Sigmoid colon (tissue), 7 donors: ENCODE results near the gene MSH4. TPM values are rescaled to one million over a fixed set of nuclear protein-coding genes. Genes with fewer than 3 reads are reported as not detected.

Source experiments
- DNase-seq: peaks from one replicate; pipeline ENCODE4 v3.0.0-alpha.2; 2019
- H3K27ac ChIP-seq, 4 donors: fragments of 200-600 bp; sonication (generic); one replicate each; pipeline ENCODE4 v1.5.1; 2016 to 2019; ENCODE audit warnings: mild to moderate bottlenecking in 1 of 4
- H3K27me3 ChIP-seq, 3 donors: fragments of 200-600 bp; sonication (generic); one replicate each; pipeline ENCODE4 v1.5.1; 2019; ENCODE audit warnings: mild to moderate bottlenecking in 1 of 3
- H3K36me3 ChIP-seq, 4 donors: fragments of 200-600 bp; sonication (generic); one replicate each; pipeline ENCODE4 v1.5.1; 2016 to 2019
- H3K4me1 ChIP-seq, 4 donors: fragments of 200-600 bp; sonication (generic); one replicate each; pipeline ENCODE4 v1.5.1; 2017 to 2019
- H3K4me3 ChIP-seq, 4 donors: fragments of 200-600 bp; sonication (generic); one replicate each; pipeline ENCODE4 v1.5.1; 2017 to 2019; ENCODE audit warnings: mild to moderate bottlenecking in 2 of 4, moderate library complexity in 1 of 4
- H3K9me3 ChIP-seq, 4 donors: fragments of 200-600 bp in 3 of 4; sonication (generic) in 3 of 4; one replicate each; pipeline versions ENCODE4 v1.5.1 to v1.6.1; 2013 to 2019
- CTCF ChIP-seq, 4 experiments: fragments of 450-650 bp in 3 of 4; fragments of 200-600 bp in 1 of 4; IDR thresholded peaks; one replicate each; pipeline ENCODE4 v1.5.1; 2016 to 2019; ENCODE audit warnings: antibody characterized with exemption in 4 of 4, mild to moderate bottlenecking in 3 of 4, moderate library complexity in 2 of 4
- EP300 ChIP-seq, 4 donors: sonication (generic); formaldehyde crosslinking; IDR thresholded peaks; one replicate each; pipeline ENCODE4 v1.6.1; 2017; ENCODE audit warnings: antibody characterized with exemption in 4 of 4
- POLR2A ChIP-seq, 2 donors: fragments of 450-650 bp; IDR thresholded peaks; one replicate each; pipeline ENCODE4 v1.6.1; 2016; ENCODE audit warnings: antibody characterized with exemption in 2 of 2, mild to moderate bottlenecking in 2 of 2, moderate library complexity in 2 of 2
- POLR2AphosphoS5 ChIP-seq, 4 donors: sonication (generic); formaldehyde crosslinking; IDR thresholded peaks; one replicate each; pipeline ENCODE4 v1.6.1; 2017; ENCODE audit warnings: antibody characterized with exemption in 4 of 4
- WGBS, 2 donors: extraction: QIAGEN DNeasy Blood & Tissue Kit; methylation state at CpG; one replicate each; pipeline ENCODE4 v1.1.7; 2013; 5-methylcytosine and 5-hydroxymethylcytosine counted together
- intact Hi-C: fragments of 100-400 bp; cut with DNase I; formaldehyde crosslinking; loops from one replicate; pipeline ENCODE4 v1.15.1; 2023
- polyA plus RNA-seq, 3 donors: library from polyadenylated mRNA; stranded (reverse); fragments of 200-250 nt; gene quantifications; one replicate each; pipeline ENCODE4 v1.2.3, GENCODE V29; 2013
- total RNA-seq, 4 donors: library from RNA; depleted of rRNA; stranded (reverse); fragments of >200 nt; gene quantifications; one replicate each; pipeline ENCODE4 v1.1.0, GENCODE V29; 2016
- donor health status: healthy with polysubstance abuse.
- donor health status: Bipolar disorder and iron deficiency.
- donor health status: healthy.

Gene MSH4
- total and polyA plus RNA-seq, 7 donors = 0.07 to 0.71 (median 0.53) TPM; not detected in 3

- no peak for DNase-seq
- WGBS, 2 donors = 65 to 73% methylated on average over 2 of the region's 2 CpGs
- intact Hi-C loops = no loop called here
- Histone ChIP-seq H3K4me3 (no peak overlapping the region), H3K36me3 (no peaks in the 10 kb centered on the region), H3K9me3 (peaks cover 0 to 3% (median 0%) of the 10 kb centered on the region in 4 donors), H3K27me3 (no peaks in the 10 kb centered on the region), H3K27ac (no peak overlapping the region), H3K4me1 (no peaks in the 10 kb centered on the region)
- TF ChIP-seq CTCF (IDR thresholded peaks at IDR 0.05) = no peak
- TF ChIP-seq POLR2AphosphoS5 (IDR thresholded peaks at IDR 0.05) = no peak
- TF ChIP-seq POLR2A (IDR thresholded peaks at IDR 0.05) = no peak
- TF ChIP-seq EP300 (IDR thresholded peaks at IDR 0.05) = no peak
Measured at GRCh38 chr1:75836528-75837100, 39.9 kb downstream of the MSH4 start.

DNA sequence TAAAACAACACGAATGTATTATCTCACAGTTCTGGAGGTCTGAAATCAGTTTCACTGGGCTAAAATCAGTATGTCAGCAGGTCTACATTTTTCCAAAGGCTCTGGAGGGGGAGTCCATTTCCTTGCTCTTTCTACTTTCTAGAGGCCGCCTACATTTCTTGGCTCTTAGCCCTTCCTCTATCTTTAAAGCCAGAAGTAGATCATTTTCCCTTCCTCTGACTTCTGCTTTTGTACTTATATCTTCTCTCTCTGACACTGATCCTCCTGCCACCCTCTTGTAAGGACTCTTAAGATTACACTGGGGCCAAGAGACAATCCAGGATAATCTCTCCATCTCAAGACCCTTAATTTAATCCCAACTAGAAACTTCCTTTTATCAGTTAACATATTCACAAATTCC, 41.4 kb downstream of the MSH4 start:
- Histone ChIP-seq H3K27me3 (no peaks in the 10 kb centered on the region), H3K9me3 (peaks cover 0 to 3% (median 0%) of the 10 kb centered on the region in 4 donors), H3K4me1 (no peaks in the 10 kb centered on the region), H3K4me3 (no peak overlapping the region), H3K36me3 (no peaks in the 10 kb centered on the region), H3K27ac (no peak overlapping the region)
- DNase-seq = no peak
- intact Hi-C loops = no loop called here
- TF ChIP-seq POLR2A (IDR thresholded peaks at IDR 0.05) = no peak
- no peak for TF ChIP-seq EP300 (IDR thresholded peaks at IDR 0.05)
- TF ChIP-seq POLR2AphosphoS5 (IDR thresholded peaks at IDR 0.05) = no peak
- TF ChIP-seq CTCF (IDR thresholded peaks at IDR 0.05) = no peak
- 85 to 90% methylated on average over 2 of the region's 2 CpGs for WGBS, 2 donors

GRCh38 chr1:75841421-75841820, 44.7 kb downstream of the MSH4 start:
- no peak overlapping the region for H3K27ac ChIP-seq
- H3K9me3 ChIP-seq = no peaks in the 10 kb centered on the region
- no peaks in the 10 kb centered on the region for H3K4me1 ChIP-seq
- H3K27me3 ChIP-seq = no peaks in the 10 kb centered on the region
- no peaks in the 10 kb centered on the region for H3K36me3 ChIP-seq
- DNase-seq = no peak
- intact Hi-C loops = no loop called here
- H3K4me3 ChIP-seq = no peak overlapping the region
- TF ChIP-seq POLR2A (IDR thresholded peaks at IDR 0.05) = no peak
- TF ChIP-seq CTCF (IDR thresholded peaks at IDR 0.05) = no peak
- no peak for TF ChIP-seq EP300 (IDR thresholded peaks at IDR 0.05)
- TF ChIP-seq POLR2AphosphoS5 (IDR thresholded peaks at IDR 0.05) = no peak

DNA sequence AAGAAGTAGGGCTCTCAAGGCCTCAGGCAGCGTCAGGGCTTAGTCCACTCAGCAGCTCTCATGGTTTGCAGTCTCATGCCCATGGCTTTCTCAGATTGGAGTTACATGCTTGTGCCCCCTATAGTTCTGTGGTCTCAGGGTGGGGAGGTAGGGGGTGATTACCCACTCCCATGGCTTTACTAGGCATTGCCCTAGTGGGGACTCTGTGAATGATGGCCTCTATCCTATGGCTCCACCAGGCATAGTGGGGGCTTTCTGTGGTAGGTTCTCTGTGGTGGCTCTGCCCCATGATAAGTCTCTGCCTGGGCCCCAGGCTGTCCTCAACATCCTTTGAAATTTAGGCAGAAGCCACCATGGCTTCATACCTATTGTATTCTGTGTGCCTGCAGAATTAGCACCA, 48.9 kb downstream of the MSH4 start:
- H3K4me1 ChIP-seq = no peaks in the 10 kb centered on the region
- intact Hi-C loops = no loop called here
- no peaks in the 10 kb centered on the region for H3K27me3 ChIP-seq
- no peak for DNase-seq
- H3K27ac ChIP-seq = no peak overlapping the region
- no peaks in the 10 kb centered on the region for H3K9me3 ChIP-seq
- WGBS, 2 donors = 0 to 42% methylated on average over 1 of the region's 1 CpG
- TF ChIP-seq POLR2A (IDR thresholded peaks at IDR 0.05) = no peak
- no peak for TF ChIP-seq CTCF (IDR thresholded peaks at IDR 0.05)
- TF ChIP-seq EP300 (IDR thresholded peaks at IDR 0.05) = no peak
- no peak for TF ChIP-seq POLR2AphosphoS5 (IDR thresholded peaks at IDR 0.05)
- no peak overlapping the region for H3K4me3 ChIP-seq
- no peaks in the 10 kb centered on the region for H3K36me3 ChIP-seq

DNA sequence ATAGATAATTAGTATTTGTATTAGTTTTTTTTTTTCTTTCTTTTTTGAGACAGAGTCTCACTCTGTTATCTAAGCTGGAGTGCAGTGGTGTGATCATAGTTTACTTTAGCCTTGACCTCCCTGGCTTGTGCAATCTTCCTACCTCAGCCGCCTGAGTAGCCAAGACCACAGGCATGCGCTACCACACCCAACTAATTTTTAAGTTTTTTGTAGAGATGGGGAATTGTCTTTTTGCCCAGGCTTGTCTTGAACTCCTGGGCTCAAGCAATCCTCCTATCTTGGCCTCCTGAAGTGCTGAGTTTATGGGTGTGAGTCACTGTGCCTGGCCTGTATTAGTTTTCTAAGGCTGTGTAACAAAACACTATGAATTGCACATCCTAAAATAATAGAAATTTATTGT, 58.3 kb downstream of the MSH4 start:
- no peaks in the 10 kb centered on the region for H3K36me3 ChIP-seq
- H3K4me3 ChIP-seq = no peak overlapping the region
- H3K4me1 ChIP-seq = no peaks in the 10 kb centered on the region
- no peaks in the 10 kb centered on the region for H3K9me3 ChIP-seq
- WGBS, 2 donors = 84 to 91% methylated on average over 2 of the region's 2 CpGs
- no peak for TF ChIP-seq POLR2AphosphoS5 (IDR thresholded peaks at IDR 0.05)
- TF ChIP-seq POLR2A (IDR thresholded peaks at IDR 0.05) = no peak
- no peak for TF ChIP-seq CTCF (IDR thresholded peaks at IDR 0.05)
- no peak for TF ChIP-seq EP300 (IDR thresholded peaks at IDR 0.05)
- intact Hi-C loops = no loop called here
- H3K27ac ChIP-seq = no peak overlapping the region
- no peak for DNase-seq
- no peaks in the 10 kb centered on the region for H3K27me3 ChIP-seq
